Activated CD8-positive, alpha-beta memory T cell treated with anti-CD3 and anti-CD28 coated beads, Interleukin-2, amount 50 U/mL, for 4 hours (primary cell): Measurements from ENCODE around the gene E2F8.
"Not testable (repeated sequence)": the region's sequence is repeated elsewhere in the genome, so short reads cannot be mapped to it uniquely, and the experiment has no call there.

ENCODE experiments used
- DNase-seq: peaks from one replicate; pipeline ENCODE4 v3.0.0-alpha.2; 2020

E2F8 gene, protein sequence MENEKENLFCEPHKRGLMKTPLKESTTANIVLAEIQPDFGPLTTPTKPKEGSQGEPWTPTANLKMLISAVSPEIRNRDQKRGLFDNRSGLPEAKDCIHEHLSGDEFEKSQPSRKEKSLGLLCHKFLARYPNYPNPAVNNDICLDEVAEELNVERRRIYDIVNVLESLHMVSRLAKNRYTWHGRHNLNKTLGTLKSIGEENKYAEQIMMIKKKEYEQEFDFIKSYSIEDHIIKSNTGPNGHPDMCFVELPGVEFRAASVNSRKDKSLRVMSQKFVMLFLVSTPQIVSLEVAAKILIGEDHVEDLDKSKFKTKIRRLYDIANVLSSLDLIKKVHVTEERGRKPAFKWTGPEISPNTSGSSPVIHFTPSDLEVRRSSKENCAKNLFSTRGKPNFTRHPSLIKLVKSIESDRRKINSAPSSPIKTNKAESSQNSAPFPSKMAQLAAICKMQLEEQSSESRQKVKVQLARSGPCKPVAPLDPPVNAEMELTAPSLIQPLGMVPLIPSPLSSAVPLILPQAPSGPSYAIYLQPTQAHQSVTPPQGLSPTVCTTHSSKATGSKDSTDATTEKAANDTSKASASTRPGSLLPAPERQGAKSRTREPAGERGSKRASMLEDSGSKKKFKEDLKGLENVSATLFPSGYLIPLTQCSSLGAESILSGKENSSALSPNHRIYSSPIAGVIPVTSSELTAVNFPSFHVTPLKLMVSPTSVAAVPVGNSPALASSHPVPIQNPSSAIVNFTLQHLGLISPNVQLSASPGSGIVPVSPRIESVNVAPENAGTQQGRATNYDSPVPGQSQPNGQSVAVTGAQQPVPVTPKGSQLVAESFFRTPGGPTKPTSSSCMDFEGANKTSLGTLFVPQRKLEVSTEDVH

DNA sequence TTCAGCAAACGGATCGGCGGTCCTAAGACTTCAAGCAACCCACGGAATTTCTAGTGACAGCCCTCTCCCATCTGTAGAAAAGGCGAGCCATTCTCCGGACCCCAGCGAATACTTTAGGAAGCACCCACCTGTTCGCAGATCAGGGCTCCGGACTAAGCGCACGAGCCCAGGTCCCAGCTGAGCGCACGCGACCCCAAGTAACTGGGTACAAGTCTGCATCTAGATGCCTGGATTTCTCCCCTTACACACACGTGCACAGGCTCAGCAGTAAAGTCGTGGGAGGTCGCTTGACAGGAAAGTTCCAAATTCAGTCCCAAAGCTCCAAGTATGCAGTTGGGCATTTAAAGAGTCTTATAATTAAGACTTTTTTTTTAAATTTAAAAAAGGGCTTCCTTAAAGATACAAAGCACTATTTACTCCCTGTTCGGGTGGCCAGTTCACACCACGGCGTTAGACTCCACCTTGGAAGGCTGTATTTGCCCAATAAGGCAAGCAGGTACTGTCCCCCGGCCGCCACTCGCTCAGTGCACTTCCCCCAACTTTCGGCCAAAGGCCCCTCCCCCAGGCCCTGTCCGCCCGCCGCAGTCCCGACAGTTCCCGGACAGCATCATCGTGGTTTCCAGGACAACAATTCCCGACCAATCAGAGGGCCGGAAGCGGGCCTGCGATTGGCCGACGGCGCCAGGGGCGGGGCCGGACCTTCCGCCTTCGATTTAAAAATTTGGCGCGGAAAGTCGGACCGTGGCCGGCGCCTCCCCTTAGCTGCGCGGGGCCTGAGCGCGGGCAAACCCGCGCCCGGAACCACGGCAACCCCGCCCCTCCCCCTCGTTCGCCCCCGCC, at the start of gene E2F8:
E2F8 (minus strand) TSS at position 526 of the 840 bp plus-strand sequence. CDS start 824 bp downstream, outside the sequence.
- peak; percentile 73 for DNase-seq

DNA sequence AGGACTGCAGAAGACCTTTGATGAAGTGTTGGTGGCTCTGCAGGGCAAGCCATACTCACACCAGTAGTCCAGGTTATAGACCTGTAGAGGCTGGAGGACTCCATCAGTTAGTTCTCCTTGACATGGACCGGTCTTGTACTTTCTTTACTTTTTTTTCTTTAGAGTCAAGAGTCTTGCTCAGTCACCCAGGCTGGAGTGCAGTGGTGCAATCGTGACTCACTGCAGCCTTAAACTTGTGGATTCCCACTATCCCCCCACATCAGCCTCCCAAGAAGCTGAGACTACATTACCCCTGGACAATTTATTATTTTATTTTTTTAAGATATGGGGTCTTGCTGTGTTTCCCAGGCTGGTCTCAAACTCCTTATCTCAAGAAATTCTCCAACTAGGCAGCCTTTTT, 49.6 kb upstream of the E2F8 start:
- DNase-seq = no peak

DNA sequence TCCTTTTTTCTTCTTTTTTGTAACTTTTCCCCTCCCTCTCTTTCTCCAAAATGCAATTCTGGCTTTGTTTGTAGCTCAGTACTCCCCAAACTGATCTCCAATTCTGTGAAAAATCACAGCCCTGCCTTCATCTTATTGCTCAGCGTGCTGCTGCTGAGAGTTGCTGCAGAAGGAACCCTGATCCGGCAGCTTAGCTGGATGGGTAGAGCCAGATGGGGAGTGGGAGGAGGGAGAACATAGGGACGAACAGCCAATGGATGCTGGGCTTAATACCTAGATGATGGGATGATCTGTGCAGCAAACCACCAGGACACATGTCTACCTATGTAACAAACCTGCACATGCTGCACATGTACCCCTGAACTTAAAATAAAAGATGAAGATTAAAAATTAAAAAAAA, 47.5 kb upstream of the E2F8 start:
- DNase-seq = no peak

DNA sequence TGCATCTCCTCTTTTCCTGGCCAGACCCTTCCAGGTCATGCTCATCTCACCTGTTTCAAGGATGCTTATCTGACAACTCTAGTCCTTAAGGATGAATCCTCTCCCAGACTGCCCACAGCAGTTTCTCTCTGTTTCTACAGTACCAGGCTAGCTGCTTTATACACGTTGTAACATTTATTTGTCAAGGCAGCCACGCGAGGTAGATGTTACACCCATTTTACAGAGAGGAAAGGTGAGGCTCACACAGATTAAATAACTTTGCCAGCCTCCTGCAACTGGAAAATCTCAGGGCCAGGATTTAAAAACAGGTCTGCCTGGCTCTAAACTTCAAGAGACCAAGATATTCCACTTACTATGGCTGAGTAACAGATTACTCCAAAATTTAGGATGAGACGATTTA, 45.7 kb upstream of the E2F8 start:
- no peak for DNase-seq

DNA sequence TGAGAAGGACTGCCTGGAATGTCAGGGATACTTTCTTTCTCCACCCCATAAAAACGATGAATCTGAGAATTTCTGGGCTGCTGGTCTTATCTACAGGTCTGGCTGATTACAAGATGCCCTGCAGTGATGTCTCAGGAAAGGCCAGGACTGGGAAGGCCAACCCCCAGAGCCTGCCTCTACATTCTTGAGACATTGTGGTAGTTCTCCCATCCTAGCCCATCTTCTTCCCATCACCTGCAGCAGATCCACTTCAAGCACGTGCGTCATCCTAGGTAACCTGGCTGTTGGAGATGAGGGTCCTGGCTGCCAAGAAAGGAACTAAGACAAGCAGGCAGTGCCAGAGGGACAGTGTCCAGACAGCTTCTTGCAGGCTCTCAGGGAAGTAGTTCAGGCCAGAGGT, 44.1 kb upstream of the E2F8 start:
- DNase-seq = no peak

DNA sequence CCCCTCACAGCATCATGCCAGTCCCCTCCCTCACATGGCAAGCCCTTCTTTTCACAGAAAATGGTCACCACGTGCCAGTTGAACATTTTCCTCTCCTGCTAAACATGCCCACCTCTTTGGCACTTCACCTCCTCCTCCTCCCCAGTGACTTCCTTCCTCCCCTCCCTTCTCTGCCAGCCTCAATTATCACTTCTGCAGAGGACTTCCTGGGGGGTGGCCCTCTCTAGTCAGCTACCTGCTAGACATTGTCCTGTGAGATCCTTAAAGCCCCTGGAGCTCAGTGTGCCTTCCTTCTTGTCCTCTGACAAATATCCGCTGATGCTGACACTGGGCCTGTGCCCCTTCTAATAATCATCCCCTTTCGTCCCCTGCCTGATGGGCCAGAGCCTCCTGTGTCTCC, 43.2 kb upstream of the E2F8 start:
- no peak for DNase-seq

DNA sequence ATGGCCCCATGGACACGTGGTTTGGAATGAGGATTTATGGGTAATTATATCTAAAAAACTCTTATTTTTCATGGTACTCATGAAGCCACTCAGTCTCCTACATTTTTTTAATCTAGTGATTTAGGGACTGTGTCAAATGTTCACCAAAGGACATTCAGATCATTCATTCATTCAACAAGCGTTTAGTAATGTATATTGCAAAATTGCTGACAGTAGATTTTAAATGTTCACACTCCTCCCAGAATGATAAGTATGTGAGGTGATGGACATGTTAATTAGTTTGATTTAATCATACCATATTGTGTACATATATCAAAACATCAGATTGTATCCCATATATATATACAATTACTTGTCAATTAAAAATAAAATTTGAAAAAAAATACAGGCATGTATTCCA, 40.8 kb upstream of the E2F8 start:
- DNase-seq = no peak

DNA sequence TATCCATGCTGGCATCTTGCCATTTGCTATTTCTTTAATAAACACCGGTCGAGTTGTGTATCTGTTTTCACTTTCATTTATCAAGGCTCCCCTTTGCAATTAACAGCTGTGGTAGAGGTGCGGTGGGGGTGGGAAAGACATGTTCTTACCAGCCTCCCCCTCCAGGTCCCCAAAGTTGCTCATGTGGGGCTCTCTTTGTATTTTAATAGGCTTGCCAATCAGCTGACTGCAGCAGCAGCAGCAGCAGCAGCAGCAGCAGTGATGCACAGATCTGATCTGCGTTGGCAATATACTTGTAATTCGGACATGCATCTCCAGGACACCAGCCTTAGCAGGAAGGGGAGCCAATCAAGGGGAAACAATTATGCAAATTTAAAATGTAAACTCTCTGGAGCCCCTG, 40.3 kb upstream of the E2F8 start:
- no peak for DNase-seq

DNA sequence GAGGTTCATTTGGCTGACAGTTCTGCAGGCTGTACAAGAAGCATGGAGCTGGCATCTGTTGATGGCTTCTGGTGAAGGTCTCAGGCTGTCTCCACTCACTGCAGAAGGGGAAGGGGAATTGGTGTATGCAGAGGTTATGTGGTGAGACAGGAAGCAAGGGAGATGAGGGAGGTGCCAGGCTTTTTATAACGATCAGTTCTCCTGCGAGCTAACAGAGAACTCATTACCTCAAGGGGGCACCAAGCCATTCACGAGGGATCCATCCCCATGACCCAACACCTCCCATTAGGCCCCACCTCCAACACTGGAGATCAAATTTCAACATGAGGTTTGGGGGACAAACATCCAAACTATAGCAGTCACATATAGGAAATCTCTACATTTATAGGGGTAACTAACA, 38.7 kb upstream of the E2F8 start:
- no peak for DNase-seq

DNA sequence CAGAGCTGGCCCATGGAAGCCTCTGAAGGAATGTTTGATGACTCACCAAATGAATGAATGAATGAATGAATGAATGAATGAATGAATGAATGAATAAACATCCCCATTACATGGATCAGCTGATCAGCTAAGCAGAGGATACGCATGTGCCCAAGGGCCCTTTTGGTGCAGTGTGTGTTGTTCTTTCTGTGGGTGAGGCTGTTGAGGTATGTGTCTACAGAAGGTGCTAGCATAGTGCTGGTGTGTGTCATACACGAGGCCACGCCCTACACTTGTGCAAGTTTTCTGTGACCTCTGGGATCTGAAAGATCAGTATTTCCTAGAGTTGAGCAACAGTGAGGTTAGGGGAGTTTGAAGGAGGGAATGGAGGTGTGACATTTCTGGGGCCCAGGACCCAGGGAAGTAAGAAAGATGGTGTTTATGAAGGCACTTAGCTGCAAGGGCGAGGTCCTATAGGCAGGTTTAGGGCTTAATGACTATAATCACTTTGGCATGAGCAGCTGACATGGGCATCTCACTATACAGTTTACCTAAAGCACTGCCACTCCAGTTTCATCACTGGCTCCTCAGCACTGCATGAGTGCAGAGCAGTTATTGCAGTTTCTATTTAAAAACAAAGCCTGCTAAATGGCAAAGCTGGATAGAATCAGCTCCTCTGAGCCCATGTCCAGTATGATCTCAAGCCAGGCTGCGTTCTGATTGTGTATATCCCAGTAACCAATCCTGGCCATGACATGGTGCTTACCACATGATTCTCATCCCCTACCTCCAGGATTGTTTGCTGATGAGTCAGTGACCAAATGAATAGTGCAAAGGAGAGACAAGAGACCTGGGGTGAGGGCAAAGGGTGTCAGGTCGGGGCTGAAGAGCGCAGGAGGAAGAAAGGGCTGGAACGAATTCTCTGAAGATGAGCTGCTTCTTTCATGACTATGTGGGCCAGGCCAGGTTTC, 36.4 kb upstream of the E2F8 start:
- DNase-seq = no peak

DNA sequence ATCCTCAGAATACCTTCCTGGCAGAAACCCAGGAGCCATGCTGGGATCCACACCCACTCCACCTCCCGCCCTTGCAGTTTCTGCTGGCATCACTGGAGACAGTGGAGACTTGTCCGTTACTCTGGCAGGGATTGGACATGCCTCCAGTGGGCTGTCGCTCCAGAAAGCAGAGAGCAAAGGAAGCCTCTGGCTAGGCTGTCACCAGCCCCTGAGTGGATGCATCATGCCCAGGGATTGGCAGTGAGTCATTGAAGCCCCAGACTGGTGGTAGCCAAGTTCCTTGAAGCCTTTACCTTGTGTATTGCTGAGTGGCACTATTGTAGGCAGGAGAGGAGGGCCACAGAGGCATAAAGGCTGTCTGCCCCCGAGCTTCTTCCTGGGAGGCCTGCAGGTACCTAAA, 34.8 kb upstream of the E2F8 start:
- DNase-seq = no peak

DNA sequence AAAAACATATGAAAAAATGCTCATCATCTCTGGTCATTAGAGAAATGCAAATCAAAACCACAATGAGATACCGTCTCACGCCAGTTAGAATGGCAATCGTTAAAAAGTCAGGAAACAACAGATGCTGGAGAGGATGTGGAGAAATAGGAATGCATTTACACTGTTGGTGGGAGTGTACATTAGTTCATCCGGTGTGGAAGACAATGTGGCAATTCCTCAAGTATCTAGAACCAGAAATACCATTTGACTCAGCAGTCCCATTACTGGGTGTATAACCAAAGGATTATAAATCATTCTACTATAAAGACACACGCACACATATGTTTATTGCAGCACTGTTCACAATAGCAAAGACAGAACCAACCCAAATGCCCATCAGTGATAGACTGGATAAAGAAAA, 32.5 kb upstream of the E2F8 start:
- DNase-seq = not testable (repeated sequence)

DNA sequence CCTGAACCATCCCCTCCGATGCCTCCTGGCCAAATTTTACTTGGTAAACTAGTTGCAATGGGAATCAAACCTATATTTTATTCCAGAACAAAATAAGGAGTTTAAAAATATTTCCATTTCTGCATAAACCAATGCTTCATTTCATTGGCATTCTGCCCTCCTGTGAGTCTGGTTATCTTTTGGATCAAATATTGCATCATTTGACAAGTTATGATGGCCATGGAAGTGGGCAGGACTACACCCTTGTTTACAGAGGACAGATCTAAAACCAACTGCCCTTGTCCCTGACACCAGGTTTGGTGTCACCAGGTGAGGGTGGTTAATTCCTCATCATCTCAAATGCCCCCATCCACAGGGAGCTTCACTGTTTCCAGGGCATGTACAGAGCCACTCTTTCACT, 28.2 kb upstream of the E2F8 start:
- DNase-seq = no peak

DNA sequence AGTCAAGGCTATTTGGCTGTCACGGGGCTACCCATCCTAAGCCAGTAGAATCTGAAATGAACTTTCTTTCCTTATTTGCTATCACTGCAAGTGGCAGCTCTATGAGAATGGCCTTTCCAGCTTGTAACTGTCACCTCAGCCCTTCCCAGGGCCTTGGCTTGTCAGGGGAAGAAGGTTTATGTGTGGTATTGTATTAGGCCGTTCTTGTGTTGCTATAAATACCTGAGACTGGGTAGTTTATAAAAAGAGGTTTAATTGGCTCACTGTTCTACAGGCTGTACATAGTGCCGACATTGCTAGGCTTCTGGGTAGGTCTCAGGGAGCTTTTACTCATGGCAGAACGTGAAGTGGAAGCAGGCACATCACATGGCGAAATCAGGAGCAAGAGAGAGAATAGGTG, 26.8 kb upstream of the E2F8 start:
- no peak for DNase-seq

DNA sequence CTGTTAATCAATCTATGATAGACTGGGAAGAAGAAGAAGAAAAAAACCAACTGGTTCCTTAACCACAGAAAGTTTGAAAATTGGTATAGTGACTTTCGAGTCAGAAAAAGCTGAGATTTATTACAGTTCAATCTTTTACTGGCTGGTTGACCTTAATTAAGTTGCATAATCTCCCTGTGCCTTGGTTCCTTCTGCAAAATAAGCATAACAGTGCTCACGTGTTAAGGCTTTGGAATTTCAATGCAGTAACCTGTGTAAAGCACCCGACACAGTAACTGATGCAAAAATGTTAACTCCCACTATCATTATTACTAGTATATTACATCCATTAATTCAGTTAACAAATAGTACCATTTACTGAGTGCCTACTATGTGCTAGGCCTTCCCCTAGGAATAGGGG, 22.6 kb upstream of the E2F8 start:
- DNase-seq = no peak

DNA sequence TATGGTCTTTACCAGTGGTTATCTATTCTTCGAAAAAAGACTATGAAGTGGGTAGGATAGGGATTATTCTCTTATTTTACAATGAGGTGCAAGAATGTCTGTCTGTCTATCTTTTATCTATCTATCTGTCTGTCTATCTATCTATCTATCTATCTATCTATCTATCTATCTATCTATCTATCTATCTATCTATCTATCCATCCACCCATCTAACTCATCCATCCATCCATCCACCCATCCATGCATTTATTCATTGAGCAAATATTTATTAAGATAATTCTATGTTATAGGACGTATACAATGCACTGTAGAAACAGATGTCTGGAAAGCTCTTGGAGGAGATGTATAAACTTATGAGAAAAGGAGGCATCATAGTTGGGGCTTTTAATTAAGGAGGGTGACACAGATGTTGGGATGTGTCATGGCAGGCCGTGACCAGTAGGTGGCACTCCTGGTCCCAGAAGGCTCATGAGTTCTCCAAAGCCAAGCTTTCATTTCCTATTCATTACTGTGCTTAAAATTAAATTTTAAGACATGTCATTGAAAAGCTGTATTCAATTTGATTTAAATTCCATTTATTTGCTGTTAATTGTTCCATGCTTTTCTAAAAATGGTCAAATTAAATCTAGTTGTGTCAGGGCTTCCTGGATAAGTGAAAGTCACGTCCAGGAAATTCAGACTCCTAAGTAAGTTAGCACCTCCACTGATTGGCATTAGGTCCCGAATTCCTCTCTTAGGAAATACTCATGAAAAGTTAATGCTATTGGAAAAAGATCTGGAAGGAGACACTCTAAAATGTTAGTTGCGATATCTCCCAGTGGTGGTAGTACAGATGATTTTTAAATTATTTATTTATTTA, 19.0 kb upstream of the E2F8 start:
- DNase-seq = peak; percentile 59

DNA sequence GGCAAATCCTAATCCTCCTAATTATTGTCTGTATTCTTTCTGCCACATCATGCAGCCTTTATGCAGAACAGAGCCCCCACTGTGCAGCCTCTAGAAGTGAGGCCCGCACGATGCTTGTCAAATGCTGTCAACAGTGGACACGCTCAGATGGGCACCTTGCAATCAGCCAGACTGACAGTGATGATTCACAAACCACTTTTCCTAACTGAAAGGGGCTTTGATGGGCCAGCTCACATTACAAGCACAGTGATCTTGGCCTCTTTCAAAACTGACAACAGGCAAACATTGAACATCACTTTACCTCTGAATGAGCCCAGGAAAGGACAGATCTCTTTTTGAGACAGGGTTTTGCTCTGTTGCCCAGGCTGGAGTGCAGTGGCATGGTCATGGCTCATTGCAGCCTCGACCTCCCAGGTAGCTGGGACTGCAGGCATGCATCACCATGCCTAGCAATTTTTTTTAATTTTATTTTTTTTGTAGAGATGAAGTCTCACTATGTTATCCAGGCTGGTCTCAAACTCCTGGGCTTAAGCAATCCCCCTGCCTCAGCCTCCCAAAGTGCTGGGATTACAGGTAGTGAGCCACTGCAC, 18.0 kb upstream of the E2F8 start:
- no peak for DNase-seq

DNA sequence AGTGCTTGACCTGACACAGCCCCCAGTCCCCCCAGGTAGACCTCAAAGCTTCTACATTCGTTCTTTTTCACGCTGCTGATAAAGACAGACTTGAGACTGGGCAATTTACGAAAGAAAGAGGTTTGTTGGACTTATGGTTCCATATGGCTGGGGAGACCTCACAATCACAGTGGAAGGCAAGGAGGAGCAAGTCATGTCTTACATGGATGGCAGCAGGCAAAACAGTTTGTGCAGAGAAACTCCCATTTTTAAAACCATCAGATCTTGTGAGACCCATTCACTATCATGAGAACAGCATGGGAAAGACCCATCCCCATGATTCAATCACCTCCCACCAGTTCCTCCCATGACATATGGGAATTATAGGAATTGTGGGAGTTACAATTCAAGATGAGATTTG, 13.7 kb upstream of the E2F8 start:
- DNase-seq = not testable (repeated sequence)

DNA sequence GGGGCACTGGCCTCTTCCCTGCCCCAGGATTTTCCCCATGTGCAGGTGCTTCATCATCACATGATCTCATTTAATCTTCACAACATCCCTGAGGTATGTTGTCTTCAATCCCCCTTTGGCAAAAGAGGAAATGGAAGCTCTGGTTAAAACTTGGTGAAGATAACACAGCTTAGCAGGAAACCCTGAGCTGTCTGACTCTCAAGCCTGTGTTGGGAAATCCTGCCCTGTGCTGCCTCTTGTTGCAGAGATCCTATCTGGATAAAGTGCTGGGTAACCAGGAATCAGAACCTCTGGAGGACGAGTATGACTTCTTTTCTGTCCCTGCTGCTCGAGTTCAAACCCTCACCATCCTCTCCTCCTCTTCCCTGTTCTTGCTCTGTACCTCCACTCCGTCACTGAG, 13.1 kb upstream of the E2F8 start:
- no peak for DNase-seq

DNA sequence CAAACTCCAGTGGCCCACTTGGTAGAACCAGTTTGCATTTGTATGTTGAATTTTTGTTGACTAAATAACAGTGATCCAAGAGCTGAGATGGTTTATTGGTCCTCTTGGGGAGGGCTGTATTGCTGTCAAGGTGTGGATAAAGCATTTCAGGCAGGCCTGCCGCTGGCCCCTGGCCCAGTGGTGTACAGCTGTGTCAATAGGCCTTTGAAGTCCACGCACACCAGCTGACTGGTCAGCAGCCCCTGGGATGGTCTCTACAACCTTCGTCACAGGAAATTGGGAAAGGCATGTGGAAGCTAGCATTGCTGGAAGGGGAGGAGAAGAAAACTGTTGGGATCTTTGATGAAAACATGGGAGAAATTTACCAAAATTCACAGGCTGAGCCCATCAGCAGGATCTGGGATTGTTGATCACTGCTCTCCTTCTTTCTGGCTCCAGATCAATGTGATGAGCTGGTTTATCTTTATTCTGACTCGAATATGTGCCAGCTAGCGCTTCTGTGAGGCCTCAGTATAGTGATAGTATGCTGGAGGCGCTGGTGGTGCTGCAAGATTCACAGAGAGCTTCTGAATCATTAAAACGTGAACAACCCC, 12.5 kb upstream of the E2F8 start:
- no peak for DNase-seq
